K562 (cell line): ENCODE data around the gene CD40LG. TPM values are rescaled to one million over a fixed set of nuclear protein-coding genes. Genes with fewer than 3 reads are reported as not detected.
A peak's percentile ranks its signal among the peaks of the same experiment; 100 is the strongest.

Experiments used
- ATAC-seq: fragments of 200-7000 bp; cut with Tn5 transposase; 3 replicates; pipeline ENCODE4 v1.9.1; 2020; ENCODE audit warnings: moderate library complexity
- BruUV-seq: library from RNA; stranded (reverse); fragments of 400-500 nt; replicated peaks from 2 replicates; lab custom pipeline; 2021; lab: Mats Ljungman, UMichigan
- CTCF ChIA-PET: fragments of 300-600 bp; formaldehyde crosslinking; extraction: SDS; loops from one replicate; lab custom pipeline; 2021; ENCODE audit warnings: low intra/inter-chr PET ratio; lab: Yijun Ruan, JAX
- POLR2A ChIA-PET: fragments of 300-600, 350-650 bp; sonication (Branson Sonifier 250); formaldehyde crosslinking; extraction: SDS; loops from one replicate; lab custom pipeline; 2021; ENCODE audit warnings: antibody characterized with exemption, inconsistent platforms; lab: Yijun Ruan, JAX
- DNase-seq, 4 experiments: peaks; one replicate each; pipeline versions ENCODE4 v3.0.0 to v3.0.0-alpha.2; 2011 to 2018; ENCODE audit warnings: low spot score in 3 of 4, mixed read lengths in 3 of 4; ENCODE audit errors: extremely low read depth in 1 of 4
- FAIRE-seq: peaks from 2 replicates; lab custom pipeline; 2011; peaks lifted over from hg19 to GRCh38; lab: Jason Lieb, UNC
- H2AFZ ChIP-seq: 2 replicates; pipeline ENCODE4 v1.6.0; 2011; ENCODE audit warnings: low read depth, low read length, control low read depth, inconsistent platforms
- H3K27ac ChIP-seq: fragments of 200-600 bp; 3 replicates; pipeline ENCODE4 v1.8.0; 2011; ENCODE audit warnings: low read depth, mild to moderate bottlenecking, control low read depth, inconsistent platforms, low read length, moderate library complexity, mixed read lengths; ENCODE audit errors: extremely low read depth
- H3K27me3 ChIP-seq, 2 experiments: fragments of 300-600 bp in 1 of 2; 2 replicates in 1 of 2; 3 replicates in 1 of 2; pipeline versions ENCODE4 v1.6.0 to v1.8.0; 2011; ENCODE audit warnings: inconsistent platforms in 2 of 2, low read length in 2 of 2, mild to moderate bottlenecking in 1 of 2, mixed read lengths in 1 of 2, moderate library complexity in 1 of 2; ENCODE audit not compliant: control insufficient read depth in 2 of 2, insufficient read depth in 2 of 2
- H3K36me3 ChIP-seq: fragments of 300-600 bp; 3 replicates; pipeline ENCODE4 v1.8.0; 2011; ENCODE audit warnings: mild to moderate bottlenecking, low read length, inconsistent platforms; ENCODE audit not compliant: control insufficient read depth, insufficient read depth
- H3K4me1 ChIP-seq, 2 experiments: fragments of 200-600 bp in 1 of 2; replicated peaks in 1 of 2; 2 replicates in 1 of 2; 3 replicates in 1 of 2; pipeline versions ENCODE4 v1.5.1 to v1.8.0; 2011; ENCODE audit warnings: inconsistent platforms in 2 of 2, low read length in 2 of 2, mild to moderate bottlenecking in 1 of 2, mixed read lengths in 1 of 2, moderate library complexity in 1 of 2; ENCODE audit not compliant: control insufficient read depth in 2 of 2, insufficient read depth in 2 of 2
- H3K4me2 ChIP-seq: 2 replicates; pipeline ENCODE4 v1.6.1; 2011; ENCODE audit warnings: low read length, control low read depth, inconsistent platforms, mixed read lengths; ENCODE audit not compliant: insufficient read depth
- H3K4me3 ChIP-seq: fragments of 200-600 bp; sonication (generic), shearing (Covaris generic); 2 replicates; pipeline ENCODE4 v1.5.1; 2016; ENCODE audit warnings: control low read depth, inconsistent platforms
- H3K79me2 ChIP-seq: fragments of 200-600 bp; 3 replicates; pipeline ENCODE4 v1.8.0; 2011; ENCODE audit warnings: low read length, inconsistent platforms; ENCODE audit not compliant: control insufficient read depth, insufficient read depth
- H3K9ac ChIP-seq, 2 experiments: 2 replicates each; pipeline versions ENCODE4 v1.6.0 to v1.6.1; 2011; ENCODE audit warnings: low read depth in 2 of 2, low read length in 2 of 2, control low read depth in 1 of 2, inconsistent platforms in 1 of 2, mild to moderate bottlenecking in 1 of 2, mixed read lengths in 1 of 2; ENCODE audit not compliant: insufficient read depth in 1 of 2
- H3K9me1 ChIP-seq: one replicate; pipeline ENCODE4 v1.6.0; 2011; ENCODE audit warnings: inconsistent platforms, mild to moderate bottlenecking, low read length, moderate library complexity; ENCODE audit not compliant: control insufficient read depth, insufficient read depth
- H3K9me3 ChIP-seq: replicated peaks from 2 replicates; pipeline ENCODE4 v1.5.1; 2011; ENCODE audit warnings: low read depth, low read length, inconsistent platforms; ENCODE audit not compliant: control insufficient read depth, insufficient read depth
- H4K20me1 ChIP-seq: replicated peaks from 2 replicates; pipeline ENCODE4 v1.6.1; 2011; ENCODE audit warnings: low read length, inconsistent platforms, mixed read lengths; ENCODE audit not compliant: control insufficient read depth, insufficient read depth
- ATF3 ChIP-seq, 2 experiments: fragments of 450-650 bp in 1 of 2; sonication (generic) in 1 of 2; formaldehyde crosslinking in 1 of 2; IDR thresholded peaks in 1 of 2; conservative IDR thresholded peaks in 1 of 2; 2 replicates each; pipeline versions ENCODE4 v1.6.1 to v1.8.1; 2016 to 2023; ENCODE audit warnings: mild to moderate bottlenecking in 2 of 2, moderate library complexity in 2 of 2, inconsistent platforms in 1 of 2, missing genetic modification reagents in 1 of 2
- CCNT2 ChIP-seq: IDR thresholded peaks from 2 replicates; pipeline ENCODE4 v1.6.1; 2011; ENCODE audit warnings: borderline replicate concordance, low read depth, mild to moderate bottlenecking, moderate library complexity, mixed read lengths, low read length; ENCODE audit not compliant: insufficient read length; ENCODE audit errors: extremely low read depth
- SMARCA4 ChIP-seq: fragments of 450-650 bp; IDR thresholded peaks from 2 replicates; pipeline ENCODE4 v1.6.1; 2016
- TRIM24 ChIP-seq, 2 experiments: fragments of 450-650 bp; IDR thresholded peaks; 2 replicates each; pipeline ENCODE4 v1.6.1; 2016
- WHSC1 ChIP-seq: IDR thresholded peaks from one replicate; pipeline ENCODE4 v1.6.1; 2012; ENCODE audit warnings: low read length, control low read depth, inconsistent platforms
- WGBS: fragments of 100-300 bp; shearing (Covaris generic); methylation state at CpG from one replicate; pipeline ENCODE4 v1.1.6; 2016; ENCODE audit warnings: low coverage, mixed read lengths; ENCODE audit not compliant: insufficient coverage; ENCODE audit errors: missing lambda C conversion rate; 5-methylcytosine and 5-hydroxymethylcytosine counted together
- in situ Hi-C: fragments of 300-500 bp; cut with MboI; formaldehyde crosslinking; loops from 4 replicates; pipeline ENCODE4 v1.15.0; 2018; ENCODE audit warnings: inconsistent platforms, mixed read lengths
- intact Hi-C: fragments of 100-400 bp; cut with micrococcal nuclease; formaldehyde crosslinking; loops from 2 replicates; pipeline ENCODE4 v1.14.2; 2022
- polyA plus RNA-seq, 8 experiments: library from polyadenylated mRNA; depleted of rRNA in 4 of 8; stranded (reverse) in 5 of 8; unstranded in 3 of 8; fragments of >200 nt; fragmentation: Nextera tagmentation in 2 of 8; fragmentation: Illumina TruSeq in 1 of 8; extraction: Ambion mirVana in 2 of 8; extraction: Trizol in 1 of 8; gene quantifications; 2 replicates each; pipeline versions ENCODE4 v1.2.1 to v1.2.3, GENCODE V29; 2011 to 2014; ENCODE audit warnings: inconsistent platforms in 1 of 8, missing spikeins in 1 of 8
- total RNA-seq, 7 experiments: library from RNA; depleted of rRNA in 6 of 7; stranded (reverse); fragments of >200 nt in 6 of 7; fragmentation: Illumina TruSeq in 2 of 7; extraction: Trizol in 2 of 7; gene quantifications; 2 replicates each; pipeline versions ENCODE4 v1.2.1 to v1.2.3, GENCODE V29; 2011 to 2021; ENCODE audit warnings: low replicate concordance in 1 of 7

The CD40LG gene
- total and polyA plus RNA-seq, 9 of the 15 experiments (the other 6 are each of a cell fraction or from before 2014, with no cell fraction given) = 0.11 TPM; not detected in 8

DNA sequence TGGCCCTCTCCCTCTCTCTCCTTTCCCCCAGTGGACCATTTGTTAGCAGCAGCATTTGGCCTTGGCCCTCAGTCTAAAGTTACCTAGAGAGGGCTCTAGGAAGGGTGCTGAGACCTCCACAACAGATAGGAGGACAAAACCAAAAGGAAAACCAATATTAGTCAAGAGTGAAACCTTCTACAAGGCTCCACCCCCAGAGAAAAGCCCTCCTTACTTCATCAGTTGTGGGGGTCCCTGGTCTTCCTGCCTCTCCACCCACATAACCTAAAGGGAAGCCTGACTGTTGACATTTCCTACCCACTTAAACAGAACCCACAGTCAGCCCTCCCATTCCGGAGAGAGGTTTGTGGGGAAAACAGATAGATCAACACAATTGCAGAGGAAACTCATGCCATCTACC lies 4.7 kb upstream of the CD40LG start (continued):
- TF ChIP-seq ATF3 (IDR thresholded peaks at IDR 0.05) = no peak
- TF ChIP-seq ATF3 (CRISPR knock-in tag; conservative IDR thresholded peaks at IDR 0.05) = no peak
- no peak for TF ChIP-seq CCNT2
- TF ChIP-seq SMARCA4 = no peak
- TF ChIP-seq, all 486 proteins: peak for 0

DNA sequence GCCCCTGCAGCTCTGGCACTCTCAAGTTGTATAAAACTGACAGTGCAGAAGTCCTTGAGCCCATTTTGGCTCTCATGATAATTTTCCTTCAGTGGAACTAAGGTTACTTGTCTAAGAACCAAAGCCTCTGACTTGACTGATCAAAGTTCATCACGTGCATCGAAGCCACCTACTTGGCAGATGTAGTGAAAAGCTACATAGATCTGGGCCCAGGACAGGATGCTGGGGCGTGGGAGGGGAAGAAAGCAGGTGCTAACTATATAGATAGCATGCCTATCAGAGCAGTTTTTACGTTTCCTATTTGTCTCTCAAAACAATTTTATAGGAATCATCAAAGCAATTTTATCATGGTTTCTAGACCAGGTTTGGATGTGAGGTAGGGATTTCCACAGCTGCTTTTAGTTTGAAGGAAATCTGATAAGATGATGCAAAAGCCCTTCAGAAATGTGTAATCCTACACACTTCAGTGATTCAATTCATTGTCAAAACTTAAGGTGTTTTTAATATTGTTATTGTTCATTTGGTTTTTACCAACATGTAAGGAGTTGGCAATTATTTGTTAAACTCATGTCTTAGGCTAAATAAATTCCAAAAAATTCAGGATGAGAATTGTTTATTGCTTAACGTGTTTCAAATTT lies 1.2 kb upstream of the CD40LG start:
- Histone ChIP-seq H3K9ac (no peak overlapping the region), H3K27ac (no peak overlapping the region), H3K4me2 (no peak overlapping the region), H3K36me3 (no peaks in the 10 kb centered on the region), H3K9me3 (no peaks in the 10 kb centered on the region), H2AFZ (no peak overlapping the region), H3K27me3 (peaks cover 2 to 12% of the 10 kb centered on the region in 2 experiments; a peak in 3 of 5 replicates), H3K79me2 (no peaks in the 10 kb centered on the region), H3K4me3 (no peak overlapping the region), H3K4me1 (no peaks in the 10 kb centered on the region), H3K9me1 (no peaks in the 10 kb centered on the region)
- in situ Hi-C loops (no loop called here), intact Hi-C loops (no loop called here)
- ATAC-seq (no peak), FAIRE-seq (no peak), DNase-seq (no peak)
- ChIA-PET POLR2A (interaction anchor here (0.8 kb wide), 1 partner anchor 234 kb away, joined by 3 read pairs; no protein-coding TSS in a partner anchor), CTCF (no interaction called here)
- 0% methylated on average over 5 of the region's 5 CpGs for WGBS
- no TSS peak for BruUV-seq
- no peak for TF ChIP-seq WHSC1
- TF ChIP-seq TRIM24 (IDR thresholded peaks at IDR 0.05) = peak in 1 of 2 experiments; percentile 61; a peak in 1 of 4 replicates
- TF ChIP-seq, all 486 proteins: peak for 1
- H4K20me1 ChIP-seq = no peaks in the 10 kb centered on the region
